Esophagus squamous epithelium (tissue), 5 donors: ENCODE results near the gene SREBF1. TPM values are rescaled to one million over a fixed set of nuclear protein-coding genes. Genes with fewer than 3 reads are reported as not detected.
A peak's percentile ranks its signal among the peaks of the same experiment; 100 is the strongest.

ENCODE experiments used
- DNase-seq: peaks from one replicate; lab custom pipeline; 2025; lab: John Stamatoyannopoulos, UW
- H3K27ac ChIP-seq, 4 donors: fragments of 200-600 bp; sonication (generic); one replicate each; pipeline ENCODE4 v1.5.1; 2016 to 2019; ENCODE audit warnings: mild to moderate bottlenecking in 1 of 4
- H3K27me3 ChIP-seq, 4 donors: fragments of 200-600 bp; sonication (generic); 1 replicate in 3 of 4; 2 replicates in 1 of 4; pipeline versions ENCODE4 v1.5.1 to v1.6.0; 2017 to 2021; ENCODE audit warnings: antibody characterized with exemption in 1 of 4
- H3K36me3 ChIP-seq, 3 donors: fragments of 200-600 bp; sonication (generic); one replicate each; pipeline ENCODE4 v1.5.1; 2016 to 2019
- H3K4me1 ChIP-seq, 3 donors: fragments of 200-600 bp; sonication (generic); one replicate each; pipeline ENCODE4 v1.5.1; 2017 to 2019
- H3K4me3 ChIP-seq, 4 donors: fragments of 200-600 bp; sonication (generic); 1 replicate in 3 of 4; 2 replicates in 1 of 4; pipeline ENCODE4 v1.5.1; 2016 to 2019; ENCODE audit warnings: mild to moderate bottlenecking in 2 of 4, moderate library complexity in 1 of 4
- H3K9me3 ChIP-seq, 3 donors: fragments of 200-600 bp; sonication (generic); one replicate each; pipeline ENCODE4 v1.5.1; 2016 to 2019
- POLR2A ChIP-seq, 4 donors: fragments of 450-650 bp; IDR thresholded peaks; one replicate each; pipeline ENCODE4 v1.6.1; 2017; ENCODE audit warnings: antibody characterized with exemption in 4 of 4, mild to moderate bottlenecking in 4 of 4, moderate library complexity in 3 of 4
- WGBS, 2 donors: methylation state at CpG; one replicate each; pipeline ENCODE4 v1.1.5; 2018; 5-methylcytosine and 5-hydroxymethylcytosine counted together
- intact Hi-C: fragments of 100-400 bp; cut with DNase I; formaldehyde crosslinking; loops from one replicate; pipeline ENCODE4 v1.15.0; 2022
- total RNA-seq, 4 donors: library from RNA; depleted of rRNA; stranded (reverse); fragments of >200 nt; gene quantifications; one replicate each; pipeline ENCODE4 v1.1.0, GENCODE V29; 2016
- TF ChIP-seq, protein P1 (sequence below), 6 experiments: fragments of 450-650 bp in 4 of 6; fragments of 200-600 bp in 2 of 6; sonication (generic) in 2 of 6; IDR thresholded peaks; one replicate each; pipeline ENCODE4 v1.5.1; 2016 to 2019; ENCODE audit warnings: antibody characterized with exemption in 6 of 6, mild to moderate bottlenecking in 4 of 6, moderate library complexity in 4 of 6
- donor health status: DM: yes; HTN: yes; CAD: no.

Gene SREBF1
- total RNA-seq, 4 donors from 2014 or later: 55.0 to 137 (median 108) TPM

DNA sequence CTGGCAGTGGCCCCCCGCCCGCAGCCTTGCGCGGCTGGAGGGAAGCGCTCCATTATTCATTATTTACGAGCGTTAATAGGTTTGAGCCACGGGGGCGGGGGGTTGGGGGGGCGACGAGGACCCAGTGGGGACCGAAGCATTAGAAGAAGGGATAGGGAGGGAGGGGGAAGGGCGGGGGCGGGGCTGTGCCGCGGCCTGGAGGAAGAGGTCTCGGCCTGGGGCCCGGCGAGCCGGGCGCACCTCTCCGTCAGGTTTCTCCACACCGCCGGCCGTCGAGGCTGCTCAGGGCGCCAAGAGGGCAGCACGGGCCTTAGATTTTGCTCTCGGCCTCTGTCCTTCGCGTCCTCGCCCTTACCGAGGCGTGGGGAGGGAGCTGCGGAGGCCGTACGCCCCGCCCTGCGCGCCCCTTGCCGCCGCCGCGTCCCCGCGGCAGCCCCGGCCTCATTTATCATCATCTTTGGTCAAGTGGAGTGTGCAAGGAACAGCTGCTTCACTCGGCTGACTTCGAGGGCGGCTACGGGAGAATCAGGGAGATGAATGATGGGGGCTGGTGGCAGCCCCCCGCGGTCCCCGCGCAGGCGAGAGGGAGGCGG, 54.2 kb downstream of the SREBF1 start:
- H3K4me1 ChIP-seq: peaks cover 42 to 80% (median 51%) of the 10 kb centered on the region in 3 donors
- intact Hi-C loops: no loop called here
- peak overlapping the region; percentile 32 to 82 (median 74) for H3K27ac ChIP-seq
- 0% methylated on average over 1 to 17 of the region's 57 CpGs for WGBS, 2 donors
- H3K27me3 ChIP-seq: peaks cover 0 to 8% (median 0%) of the 10 kb centered on the region in 4 donors
- H3K9me3 ChIP-seq: no peaks in the 10 kb centered on the region
- H3K4me3 ChIP-seq: peak overlapping the region; percentile 37 to 72 (median 50)
- TF ChIP-seq, protein P1, sequence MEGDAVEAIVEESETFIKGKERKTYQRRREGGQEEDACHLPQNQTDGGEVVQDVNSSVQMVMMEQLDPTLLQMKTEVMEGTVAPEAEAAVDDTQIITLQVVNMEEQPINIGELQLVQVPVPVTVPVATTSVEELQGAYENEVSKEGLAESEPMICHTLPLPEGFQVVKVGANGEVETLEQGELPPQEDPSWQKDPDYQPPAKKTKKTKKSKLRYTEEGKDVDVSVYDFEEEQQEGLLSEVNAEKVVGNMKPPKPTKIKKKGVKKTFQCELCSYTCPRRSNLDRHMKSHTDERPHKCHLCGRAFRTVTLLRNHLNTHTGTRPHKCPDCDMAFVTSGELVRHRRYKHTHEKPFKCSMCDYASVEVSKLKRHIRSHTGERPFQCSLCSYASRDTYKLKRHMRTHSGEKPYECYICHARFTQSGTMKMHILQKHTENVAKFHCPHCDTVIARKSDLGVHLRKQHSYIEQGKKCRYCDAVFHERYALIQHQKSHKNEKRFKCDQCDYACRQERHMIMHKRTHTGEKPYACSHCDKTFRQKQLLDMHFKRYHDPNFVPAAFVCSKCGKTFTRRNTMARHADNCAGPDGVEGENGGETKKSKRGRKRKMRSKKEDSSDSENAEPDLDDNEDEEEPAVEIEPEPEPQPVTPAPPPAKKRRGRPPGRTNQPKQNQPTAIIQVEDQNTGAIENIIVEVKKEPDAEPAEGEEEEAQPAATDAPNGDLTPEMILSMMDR (IDR thresholded peaks at IDR 0.05): no peak
- TF ChIP-seq POLR2A (IDR thresholded peaks at IDR 0.05): no peak
- H3K36me3 ChIP-seq: no peaks in the 10 kb centered on the region
- DNase-seq: no peak

DNA sequence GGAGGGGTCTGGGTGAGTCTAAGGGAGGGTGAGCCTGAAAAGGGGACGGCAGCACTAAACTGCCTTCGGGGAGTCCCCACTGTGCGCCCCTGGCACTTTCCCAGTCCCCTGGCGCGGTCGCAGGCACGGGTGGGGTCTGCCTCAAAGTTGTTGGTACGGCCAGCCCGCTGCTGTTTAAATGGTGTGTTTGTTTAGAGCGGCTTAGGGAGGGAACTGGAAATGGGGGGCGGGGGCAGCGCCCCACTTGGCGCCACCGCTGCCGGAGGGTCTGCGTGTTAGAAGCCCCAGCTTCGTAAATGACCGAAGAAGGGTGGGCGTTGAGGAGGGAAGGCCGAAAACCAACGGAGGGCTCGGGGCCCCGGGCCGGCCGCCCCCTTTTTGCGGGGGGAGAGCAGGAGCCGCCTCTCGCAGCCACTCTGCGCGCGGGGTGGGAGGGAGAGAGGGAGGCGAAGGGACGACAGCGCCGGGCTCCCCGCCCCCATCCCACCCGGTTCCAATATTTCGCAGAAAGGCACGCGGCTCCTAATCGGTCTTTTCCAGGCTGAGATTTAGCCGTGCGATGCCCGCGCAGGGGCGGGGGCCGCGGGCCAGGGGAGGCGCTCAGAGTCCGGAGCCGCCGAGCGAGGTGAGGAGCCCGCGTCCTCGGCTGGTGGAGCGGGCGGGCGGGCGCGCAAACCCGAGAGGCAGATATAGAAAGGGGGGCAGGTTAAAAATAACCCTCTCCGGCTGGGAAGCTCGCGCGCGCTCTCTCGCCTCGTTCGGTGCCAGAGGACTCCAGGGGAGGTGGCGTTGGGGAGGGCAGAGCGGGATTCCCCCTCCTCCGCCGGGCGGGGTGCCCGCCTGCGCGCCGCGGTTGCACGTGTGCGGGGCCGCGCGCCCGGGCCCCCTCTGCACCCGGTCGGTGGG, 54.9 kb downstream of the SREBF1 start:
- H3K4me3 ChIP-seq: peak overlapping the region; percentile 37 to 72 (median 50)
- no peak for DNase-seq
- no peak for TF ChIP-seq POLR2A (IDR thresholded peaks at IDR 0.05)
- TF ChIP-seq, protein P1 (IDR thresholded peaks at IDR 0.05): no peak
- H3K9me3 ChIP-seq: no peaks in the 10 kb centered on the region
- WGBS, 2 donors: 3% methylated on average over 6 to 14 of the region's 88 CpGs
- intact Hi-C loops: no loop called here
- peak overlapping the region; percentile 32 to 82 (median 74) for H3K27ac ChIP-seq
- H3K27me3 ChIP-seq: peaks cover 0 to 8% (median 0%) of the 10 kb centered on the region in 4 donors
- H3K4me1 ChIP-seq: peaks cover 42 to 87% (median 51%) of the 10 kb centered on the region in 3 donors
- H3K36me3 ChIP-seq: no peaks in the 10 kb centered on the region

DNA sequence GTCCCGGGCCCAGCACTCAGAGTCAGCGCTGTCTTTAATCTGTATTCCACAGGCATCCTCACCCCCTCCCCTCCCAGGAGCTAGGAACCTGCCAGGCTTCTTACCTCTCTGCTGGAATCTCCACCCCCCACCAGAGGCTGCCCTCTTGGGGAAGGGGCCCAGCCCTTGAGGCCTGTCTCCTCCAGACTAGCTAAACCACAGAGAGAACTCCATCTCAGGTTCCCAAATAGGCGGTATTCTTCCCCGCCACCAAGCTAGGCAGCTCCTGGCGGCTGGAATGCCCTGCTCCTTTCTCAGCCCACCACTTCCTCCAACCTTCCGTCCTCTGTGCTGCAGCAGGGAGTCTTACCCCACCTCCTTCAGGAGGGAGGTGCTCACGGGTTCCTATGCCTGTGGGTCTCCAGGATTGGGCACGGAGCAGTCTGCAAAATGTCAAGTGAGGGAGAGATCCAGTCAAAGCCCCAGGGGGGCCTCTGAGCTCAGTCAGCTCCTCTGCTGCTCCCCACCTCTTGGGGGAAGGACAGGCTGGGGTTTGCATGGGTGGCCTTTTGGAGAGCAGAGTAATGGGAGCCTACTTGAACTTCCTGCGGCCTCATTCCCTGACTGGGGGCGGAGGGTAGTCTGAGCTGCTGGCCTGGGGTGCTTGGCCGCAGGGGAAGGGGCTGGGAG, 55.7 kb downstream of the SREBF1 start:
- peak overlapping the region in 2 of 4 donors; percentile 54 to 72 for H3K4me3 ChIP-seq
- WGBS, 2 donors: 50 to 56% methylated on average over 6 to 10 of the region's 11 CpGs
- intact Hi-C loops: no loop called here
- H3K36me3 ChIP-seq: no peaks in the 10 kb centered on the region
- H3K27ac ChIP-seq: peak overlapping the region; percentile 30 to 82 (median 74)
- no peaks in the 10 kb centered on the region for H3K9me3 ChIP-seq
- DNase-seq: no peak
- H3K27me3 ChIP-seq: peaks cover 0 to 8% (median 0%) of the 10 kb centered on the region in 4 donors
- H3K4me1 ChIP-seq: peaks cover 42 to 87% (median 51%) of the 10 kb centered on the region in 3 donors
- TF ChIP-seq, protein P1 (IDR thresholded peaks at IDR 0.05): no peak
- TF ChIP-seq POLR2A (IDR thresholded peaks at IDR 0.05): no peak

DNA sequence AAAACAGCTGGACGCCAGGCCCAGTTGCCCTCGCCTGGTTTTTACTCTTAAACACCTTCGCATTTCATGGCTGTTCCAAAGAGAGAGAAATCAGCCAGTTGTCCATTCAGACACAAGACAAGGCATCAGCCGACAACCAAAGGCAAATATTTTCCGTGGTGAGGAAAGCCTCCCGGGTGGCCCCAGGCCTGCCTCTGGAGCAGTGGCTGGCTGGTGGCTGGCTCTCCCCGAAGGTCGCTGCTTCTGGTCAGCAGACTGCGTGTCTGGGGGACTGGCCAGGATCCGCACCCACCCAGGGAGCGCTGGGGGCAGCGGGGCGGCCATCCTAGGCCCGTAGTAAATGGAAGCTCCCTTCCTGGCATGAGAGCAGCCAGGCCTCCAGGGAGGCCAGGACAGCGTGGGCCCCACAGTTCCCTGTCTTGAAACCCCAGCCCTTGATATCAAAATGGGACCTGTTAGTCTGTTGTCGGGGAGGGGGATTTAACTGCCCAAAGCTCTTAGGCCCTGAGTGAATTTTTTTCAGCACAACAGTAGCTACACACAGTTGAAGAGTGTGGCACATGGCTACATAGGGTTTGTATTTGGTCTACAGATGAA, 57.7 kb downstream of the SREBF1 start:
- no peak for DNase-seq
- peak overlapping the region; percentile 47 to 85 (median 72) for H3K27ac ChIP-seq
- H3K9me3 ChIP-seq: no peaks in the 10 kb centered on the region
- peaks cover 0 to 8% (median 0%) of the 10 kb centered on the region in 4 donors for H3K27me3 ChIP-seq
- intact Hi-C loops: loop anchor here (10.0 kb wide), 1 partner anchor 94 kb away; the partner anchor contains the start of gene RAI1
- TF ChIP-seq POLR2A (IDR thresholded peaks at IDR 0.05): no peak
- TF ChIP-seq, protein P1 (IDR thresholded peaks at IDR 0.05): no peak
- H3K4me3 ChIP-seq: no peak overlapping the region
- no peaks in the 10 kb centered on the region for H3K36me3 ChIP-seq
- H3K4me1 ChIP-seq: peaks cover 37 to 76% (median 39%) of the 10 kb centered on the region in 3 donors
- WGBS, 2 donors: 67 to 74% methylated on average over 6 to 9 of the region's 16 CpGs
